Activated CD4-positive, CD25-positive, alpha-beta regulatory T cell (primary cell): ENCODE measurements around the gene STH.

Source experiments
- DNase-seq, 4 experiments: peaks; one replicate each; lab custom pipeline; 2025; lab: John Stamatoyannopoulos, UW

STH gene

DNA sequence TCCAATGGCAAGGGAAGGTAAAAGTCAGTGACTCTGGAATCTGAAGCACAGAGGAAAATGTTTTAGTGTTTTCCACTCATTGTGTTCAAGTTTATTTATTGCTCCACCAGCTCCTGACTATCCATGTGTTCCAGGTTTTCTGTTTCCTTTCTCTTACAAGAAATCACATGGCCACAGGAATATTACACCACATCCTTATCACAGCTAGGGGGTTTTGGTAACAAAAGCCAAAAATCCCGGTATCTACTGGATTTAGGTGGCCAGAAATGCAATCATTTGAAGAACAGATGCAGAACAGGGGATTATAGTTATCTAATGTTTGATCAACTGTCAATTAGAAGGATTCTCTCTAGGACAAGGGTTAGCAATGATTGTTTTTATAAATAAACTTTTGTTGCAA, 47.9 kb downstream of the STH start:
- no peak for DNase-seq

DNA sequence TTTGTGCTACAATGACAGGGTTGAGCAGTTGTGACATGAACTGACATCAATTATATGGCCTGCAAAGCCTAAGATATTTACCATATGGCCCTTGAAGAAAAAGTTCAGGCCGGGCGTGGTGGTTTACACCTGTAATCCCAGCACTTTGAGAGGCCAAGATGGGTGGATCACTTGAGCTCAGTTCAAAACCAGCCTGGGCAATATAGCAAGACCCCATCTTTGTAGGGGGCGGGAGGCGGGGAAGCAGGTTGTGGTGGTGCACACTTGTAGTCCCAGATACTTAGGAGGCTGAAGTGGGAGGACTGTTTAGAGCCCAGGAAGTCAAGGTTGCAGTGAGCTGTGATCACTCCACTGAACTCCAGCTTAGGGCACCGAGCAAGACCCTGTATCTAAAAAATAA, 48.3 kb downstream of the STH start:
- DNase-seq: no peak

DNA sequence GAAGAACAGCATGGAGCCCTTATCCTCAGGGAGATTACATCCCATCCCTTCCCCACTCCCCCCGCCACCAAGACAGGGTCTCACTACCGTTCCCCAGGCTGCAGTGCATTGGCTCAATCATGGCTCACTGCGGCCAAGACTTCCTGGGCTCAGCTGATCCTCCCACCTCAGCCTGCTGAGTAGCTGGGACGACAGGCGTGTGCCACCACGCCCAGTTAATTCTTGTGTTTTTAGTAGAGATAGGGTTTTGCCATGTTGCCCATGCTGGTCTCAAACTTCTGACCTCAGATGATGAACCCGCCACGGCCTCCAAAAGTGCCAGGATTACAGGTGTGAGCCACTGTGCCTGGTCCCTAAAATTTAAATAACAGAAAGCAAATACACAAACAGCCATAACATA, 48.8 kb downstream of the STH start:
- no peak for DNase-seq
